Measurements from ENCODE around the gene SOX6.
"Not testable (repeated sequence)": the region's sequence is repeated elsewhere in the genome, so short reads cannot be mapped to it uniquely, and the experiment has no call there.

The SOX6 gene

GRCh38 chr11:16356057-16356760, at the start of gene SOX6:
Gene SOX6, minus strand, starts transcription at chr11:16356546. Its CDS starts 15,298 bp downstream, at chr11:16341248.
- DNase-seq (ENCODE audit: low read depth), result no peak

GRCh38 chr11:16404781-16405285, 48.5 kb upstream of the SOX6 start:
- DNase-seq (ENCODE audit: low read depth), result no peak

DNA sequence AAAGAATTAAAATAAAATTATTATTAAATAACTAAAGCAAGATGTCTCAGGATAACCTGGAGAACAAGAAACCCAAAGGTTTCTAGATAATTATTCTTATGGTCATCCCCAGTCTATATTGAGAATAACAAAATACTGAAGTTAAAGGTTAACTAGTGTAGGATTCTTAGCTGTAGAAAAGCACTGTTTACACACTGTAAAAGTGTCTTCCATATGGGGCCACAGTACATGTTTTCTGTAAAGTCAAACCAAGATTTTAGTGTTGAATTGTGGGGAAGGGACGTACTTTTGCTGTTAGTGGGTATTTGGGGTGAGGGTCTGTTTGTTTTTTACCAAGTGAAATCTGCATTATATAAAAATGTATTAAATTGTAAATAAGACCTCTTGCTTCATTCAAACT, 47.5 kb upstream of the SOX6 start:
- no peak for DNase-seq (ENCODE audit: low read depth)

DNA sequence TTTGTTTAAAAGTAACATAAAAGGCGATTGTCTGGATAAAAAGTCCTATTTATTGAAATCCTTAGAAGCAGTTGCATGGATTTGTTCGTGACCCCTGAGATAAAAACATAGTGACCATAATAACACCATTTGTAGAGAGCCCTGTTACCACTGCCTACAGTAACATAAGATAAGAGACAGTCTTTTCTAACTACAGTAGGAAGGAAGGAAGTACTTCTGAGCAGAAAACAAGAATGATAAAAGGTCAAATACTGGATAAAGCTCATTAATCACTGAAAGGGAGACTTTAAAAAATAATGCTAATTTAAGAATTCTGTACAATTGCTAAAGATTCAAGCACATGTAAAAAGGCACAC, 47.1 kb upstream of the SOX6 start:
- DNase-seq (ENCODE audit: low read depth), result no peak

DNA sequence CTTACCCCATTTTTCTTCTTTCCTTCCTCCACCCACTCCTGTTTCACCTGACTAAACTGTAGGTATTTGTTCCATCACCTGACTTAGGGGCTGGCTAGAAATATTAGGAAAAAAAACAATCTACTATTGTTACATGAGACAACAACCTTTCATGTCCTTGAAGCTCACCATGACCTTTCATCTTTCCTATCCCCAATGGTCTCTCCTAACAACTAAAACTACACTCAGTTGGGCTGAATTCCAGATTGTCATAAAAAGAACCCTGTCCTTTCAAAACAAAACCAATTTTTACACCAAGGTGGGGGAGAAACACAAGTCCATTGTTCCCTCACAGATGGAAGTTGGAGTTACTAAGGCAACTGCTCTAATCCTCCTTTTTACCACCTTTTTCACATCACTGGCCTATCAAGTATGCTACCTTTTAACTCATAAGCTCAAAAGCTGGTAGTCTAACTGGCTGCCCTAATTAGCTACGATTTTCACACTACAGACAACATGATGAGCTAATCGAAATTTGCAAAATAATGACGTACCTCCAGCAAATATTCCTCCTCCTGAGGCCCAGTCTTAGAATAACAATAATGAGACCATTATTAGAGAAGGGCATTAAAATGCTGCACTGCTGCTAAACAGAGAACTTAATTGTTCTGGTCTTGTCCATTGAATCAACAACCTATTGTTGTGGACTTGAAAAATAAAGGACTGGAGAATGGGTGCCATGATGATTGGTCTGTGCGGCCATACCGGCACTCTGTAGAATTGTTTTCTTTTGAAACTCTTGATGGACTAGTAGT, 46.5 kb upstream of the SOX6 start:
- DNase-seq (ENCODE audit: low read depth), result no peak

DNA sequence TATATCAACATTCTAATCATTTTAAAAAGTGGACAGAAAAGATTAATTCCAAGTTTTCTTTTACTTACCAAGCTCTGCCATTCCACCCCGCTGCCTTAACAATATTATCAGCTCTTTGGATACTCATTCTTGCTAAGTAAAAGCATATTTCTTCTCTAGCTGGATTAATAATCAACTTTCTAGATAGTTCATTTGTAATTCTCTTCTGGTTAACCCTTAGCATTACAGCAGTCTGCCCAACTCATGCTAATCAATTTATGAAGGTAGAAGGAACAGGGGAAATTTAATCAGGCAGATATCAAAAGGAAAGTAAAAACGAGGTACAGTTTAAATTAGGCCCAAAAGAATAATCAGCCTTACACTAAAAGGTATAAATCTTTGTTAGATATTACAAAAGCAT, 41.0 kb upstream of the SOX6 start:
- DNase-seq (ENCODE audit: low read depth), result no peak

DNA sequence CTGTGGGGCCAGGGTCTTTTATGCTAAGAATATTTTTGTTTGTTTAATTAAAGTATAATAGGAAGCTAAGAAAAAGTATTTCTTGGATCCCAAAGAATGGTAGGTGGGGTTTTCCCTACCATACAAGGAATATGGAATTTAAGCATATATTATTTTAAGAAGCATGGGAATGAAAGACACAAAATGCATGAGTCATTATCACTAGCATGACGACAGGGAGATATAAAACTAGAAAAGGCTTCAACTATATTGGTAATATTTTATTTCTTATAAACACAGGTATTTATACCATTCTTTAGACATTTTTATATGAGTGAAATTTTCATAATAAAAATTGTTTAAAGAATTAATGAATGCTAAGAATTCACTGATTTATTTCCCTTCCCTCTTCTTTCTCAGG, 39.3 kb upstream of the SOX6 start:
- DNase-seq (ENCODE audit: low read depth), result no peak

DNA sequence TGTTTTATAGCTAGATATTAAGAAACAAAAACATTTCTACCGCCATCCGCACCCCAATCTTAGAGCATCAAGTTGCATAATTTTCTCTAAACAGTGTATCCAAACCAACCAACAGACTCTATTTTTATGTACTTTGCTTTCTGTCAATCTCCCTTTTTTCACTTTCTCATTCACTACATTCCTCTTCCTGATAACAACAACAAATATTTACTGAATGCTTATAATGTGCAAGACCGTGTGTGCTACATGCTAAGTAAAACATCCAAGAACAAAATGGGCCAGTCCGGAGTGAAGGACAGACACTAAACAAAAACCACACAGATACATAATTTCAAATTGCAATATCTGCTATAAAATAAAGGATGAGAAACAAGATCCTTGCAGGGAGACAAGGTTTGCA, 38.6 kb upstream of the SOX6 start:
- DNase-seq (ENCODE audit: low read depth), result no peak

GRCh38 chr11:16393340-16393739, 37.0 kb upstream of the SOX6 start:
- DNase-seq (ENCODE audit: low read depth), result no peak

DNA sequence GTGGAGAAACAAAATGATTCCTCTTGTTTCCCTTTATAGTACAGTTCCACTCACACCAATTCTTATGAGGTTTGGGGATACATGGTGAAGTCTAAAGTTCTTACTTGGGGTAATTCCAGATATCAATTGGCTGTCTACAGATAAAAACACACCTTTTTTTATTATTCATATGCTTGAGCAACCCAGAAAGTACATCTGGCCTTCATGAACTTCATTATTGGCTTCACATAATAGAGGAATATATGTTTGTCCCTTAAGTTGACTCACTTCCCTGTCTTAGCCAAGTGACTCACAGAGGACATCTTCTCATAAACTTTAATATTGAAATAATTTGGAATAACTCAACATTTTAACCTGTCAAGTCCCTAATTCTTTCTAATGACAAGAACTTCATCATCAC, 36.3 kb upstream of the SOX6 start:
- DNase-seq (ENCODE audit: low read depth), result no peak

GRCh38 chr11:16390826-16391225, 34.5 kb upstream of the SOX6 start:
- DNase-seq (ENCODE audit: low read depth), result not testable (repeated sequence)

DNA sequence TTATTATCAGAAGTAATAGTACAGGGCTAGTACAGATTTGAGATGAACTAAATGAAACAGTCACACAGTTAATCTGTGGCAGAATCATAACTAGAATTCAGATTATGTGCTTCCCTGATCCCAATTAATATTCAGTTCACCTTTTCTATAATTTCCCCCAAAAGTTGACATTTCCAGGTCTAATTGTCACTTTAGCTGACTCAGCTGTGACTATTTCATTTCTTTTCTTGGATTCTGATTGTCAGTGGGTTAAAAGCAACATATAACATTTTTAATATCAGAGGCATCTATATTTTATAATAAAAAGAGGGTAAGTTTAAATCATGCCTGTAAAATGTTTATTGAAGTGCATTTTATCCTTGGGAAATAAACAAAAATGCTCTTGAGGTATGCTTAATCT, 28.8 kb upstream of the SOX6 start:
- DNase-seq (ENCODE audit: low read depth), result no peak

DNA sequence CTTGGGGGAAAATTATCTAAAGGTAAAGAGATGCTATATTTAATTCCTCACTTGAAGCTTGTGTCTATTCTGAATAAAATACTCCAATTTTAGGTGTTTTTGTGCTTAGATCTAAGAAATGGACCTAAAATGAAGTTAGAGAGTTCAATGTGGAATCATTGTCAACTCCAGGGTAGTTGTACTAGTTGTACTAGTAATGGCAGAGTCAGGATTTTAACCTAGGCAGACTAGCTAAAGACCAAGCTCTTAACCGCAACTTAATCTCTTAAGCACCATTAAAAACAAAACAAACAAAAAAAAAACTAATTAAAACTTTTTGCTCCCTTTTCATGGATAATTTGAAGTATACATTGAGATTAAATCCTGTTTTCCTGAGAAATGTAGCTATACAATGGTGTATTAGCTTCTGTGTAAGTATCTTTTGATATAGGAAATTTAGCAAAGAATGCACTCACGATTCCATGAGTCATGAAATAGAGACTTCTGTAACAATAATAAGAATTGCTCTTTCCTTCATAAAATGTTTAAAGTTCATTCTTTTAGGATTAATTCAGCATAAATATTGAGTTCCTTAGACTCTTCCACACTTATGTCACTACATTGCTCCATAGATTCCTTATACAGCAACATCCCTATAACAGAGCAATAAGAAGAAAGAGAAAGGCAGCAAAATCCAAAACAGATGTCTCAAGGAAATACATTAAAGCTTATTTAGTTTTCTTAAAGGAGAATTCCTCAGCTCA, 26.5 kb upstream of the SOX6 start:
- DNase-seq (ENCODE audit: low read depth), result no peak

GRCh38 chr11:16382186-16382585, 25.8 kb upstream of the SOX6 start:
- DNase-seq (ENCODE audit: low read depth), result no peak

DNA sequence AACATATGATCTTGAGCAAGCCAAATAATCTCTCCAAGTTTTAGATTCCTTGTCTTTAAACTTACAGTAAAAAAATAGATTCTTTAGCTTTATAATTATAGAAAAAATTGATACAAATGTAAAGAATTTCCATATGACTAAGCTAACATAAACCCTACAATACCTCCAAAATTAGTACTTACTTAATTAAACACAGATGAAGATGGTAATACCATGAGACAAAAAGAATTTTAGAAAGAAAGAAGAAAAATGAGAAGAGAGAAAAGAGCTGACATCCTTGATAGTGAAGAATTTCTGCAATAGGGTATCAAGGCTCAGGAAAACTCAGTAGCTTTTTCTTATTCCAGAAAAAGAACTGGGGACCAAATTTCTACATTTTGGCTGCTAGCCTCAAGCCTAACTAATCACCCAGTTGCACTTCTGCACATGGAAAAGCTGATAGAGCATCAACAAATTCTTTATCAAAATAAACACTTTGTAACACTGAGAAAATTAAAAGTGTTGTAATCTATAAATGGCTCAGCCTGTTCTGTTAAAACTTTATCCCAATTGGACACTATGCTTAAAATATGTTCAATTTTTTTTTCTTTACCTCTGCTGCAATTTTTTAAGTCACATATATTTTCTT, 24.7 kb upstream of the SOX6 start:
- DNase-seq (ENCODE audit: low read depth), result no peak

DNA sequence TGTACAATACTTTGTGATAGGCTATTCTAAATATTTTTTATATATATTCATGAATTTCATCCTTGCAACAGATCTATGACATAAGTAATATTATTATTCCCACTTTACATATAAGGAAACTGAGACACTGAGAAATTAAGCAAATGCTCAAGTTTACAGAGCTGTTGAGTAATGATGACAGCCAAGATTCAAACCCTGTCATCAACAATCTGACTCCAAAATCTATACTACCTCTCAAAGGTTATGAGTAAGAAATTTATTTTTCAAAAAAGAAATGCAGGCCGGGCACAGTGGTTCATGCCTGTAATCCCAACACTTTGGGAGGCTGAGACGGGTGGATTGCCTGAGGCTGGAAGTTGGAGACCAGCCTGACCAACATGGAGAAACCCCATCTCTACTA, 22.6 kb upstream of the SOX6 start:
- no peak for DNase-seq (ENCODE audit: low read depth)

DNA sequence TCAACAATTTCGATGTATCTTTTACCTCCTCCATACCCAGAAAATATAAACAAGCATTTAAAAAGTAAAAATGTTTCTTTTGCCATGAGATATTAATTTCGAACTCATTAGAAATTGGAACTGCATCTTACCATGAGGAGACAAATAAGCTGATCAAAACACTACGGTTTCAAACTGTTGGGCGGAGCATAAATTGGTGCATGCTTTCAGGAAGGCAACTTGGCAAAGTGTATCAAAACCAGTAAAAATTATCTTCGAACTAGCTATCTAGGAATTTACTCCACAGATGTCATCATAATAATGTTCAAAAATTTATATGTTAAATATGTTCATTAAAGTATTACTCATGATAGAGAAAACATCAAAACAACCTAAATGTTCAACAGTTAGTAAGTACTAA, 21.4 kb upstream of the SOX6 start:
- DNase-seq (ENCODE audit: low read depth), result no peak

- DNase-seq (ENCODE audit: low read depth), result not testable (repeated sequence)
Observed at GRCh38 chr11:16375664-16376063, 19.3 kb upstream of the SOX6 start.

GRCh38 chr11:16373768-16374167, 17.4 kb upstream of the SOX6 start:
- no peak for DNase-seq (ENCODE audit: low read depth)

DNA sequence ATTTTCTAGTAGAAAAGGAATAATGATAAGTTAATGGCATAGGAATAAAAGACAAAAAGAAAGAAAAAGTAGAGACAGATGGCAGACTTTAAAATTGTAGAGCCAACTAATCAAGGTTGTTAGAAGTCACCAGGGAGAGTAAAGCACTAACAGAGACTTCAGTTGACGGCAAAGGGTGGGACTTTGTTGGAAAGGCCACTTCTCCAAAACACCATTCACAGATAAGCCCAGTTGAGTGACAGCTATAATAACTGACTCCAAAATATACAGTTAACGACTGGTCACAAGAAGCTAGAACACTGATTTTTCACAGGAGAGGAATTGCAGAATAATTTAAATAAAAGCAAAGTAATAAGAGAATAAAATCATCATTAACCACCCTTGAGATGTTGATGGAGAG, 16.0 kb upstream of the SOX6 start:
- DNase-seq (ENCODE audit: low read depth), result no peak

DNA sequence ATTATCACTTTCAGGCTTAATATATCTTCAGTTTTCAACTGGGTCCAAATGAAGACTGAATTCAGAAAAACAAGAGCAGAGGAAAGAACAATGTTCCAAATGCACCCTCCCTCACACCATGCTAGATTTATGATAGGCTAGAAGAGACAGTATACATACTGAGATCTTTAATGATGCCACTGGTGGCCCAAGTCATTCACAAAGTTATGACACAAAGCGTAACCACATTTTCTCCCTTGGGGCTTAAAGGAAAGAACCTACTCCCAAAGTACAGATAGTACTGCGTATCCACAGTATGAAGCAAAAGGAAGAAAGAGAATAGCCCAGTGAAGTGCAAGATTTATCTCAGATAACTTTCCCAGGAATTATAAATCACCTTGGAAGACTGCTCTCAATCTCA, 10.9 kb upstream of the SOX6 start:
- no peak for DNase-seq (ENCODE audit: low read depth)

- no peak for DNase-seq (ENCODE audit: low read depth)
Observed at GRCh38 chr11:16365581-16366228, 9.4 kb upstream of the SOX6 start.

Measured in stimulated activated CD8-positive, alpha-beta memory T cell treated with anti-CD3 and anti-CD28 coated beads, Interleukin-12 subunit alpha, Interleukin-12 subunit beta, amount 100 ng/mL, for 4 hours (primary cell).